Liver (tissue), 9 donors: ENCODE results near the gene CSPG5. TPM values are rescaled to one million over a fixed set of nuclear protein-coding genes. Genes with fewer than 3 reads are reported as not detected.

Experiments
- DNase-seq: peaks from one replicate; pipeline ENCODE4 v3.0.0-alpha.2; 2017; ENCODE audit warnings: low spot score
- H3K27ac ChIP-seq, 2 donors: one replicate each; pipeline ENCODE4 v1.7.0; 2013; ENCODE audit warnings: inconsistent platforms in 2 of 2, low read length in 2 of 2, control low read depth in 1 of 2, low read depth in 1 of 2, mild to moderate bottlenecking in 1 of 2
- H3K27me3 ChIP-seq, 4 donors: one replicate each; pipeline versions ENCODE4 v1.6.1 to v1.7.0; 2013; ENCODE audit warnings: low read length in 3 of 4, inconsistent platforms in 1 of 4, mild to moderate bottlenecking in 1 of 4, moderate library complexity in 1 of 4; ENCODE audit not compliant: control insufficient read depth in 4 of 4, insufficient read depth in 4 of 4
- H3K36me3 ChIP-seq, 4 donors: one replicate each; pipeline versions ENCODE4 v1.6.1 to v1.7.0; 2013; ENCODE audit warnings: low read length in 3 of 4, mild to moderate bottlenecking in 3 of 4, low read depth in 1 of 4, moderate library complexity in 1 of 4; ENCODE audit not compliant: control insufficient read depth in 4 of 4, insufficient read depth in 3 of 4
- H3K4me1 ChIP-seq, 4 donors: one replicate each; pipeline versions ENCODE4 v1.6.1 to v1.7.0; 2013; ENCODE audit warnings: low read length in 3 of 4, mild to moderate bottlenecking in 3 of 4, moderate library complexity in 1 of 4; ENCODE audit not compliant: control insufficient read depth in 4 of 4, insufficient read depth in 4 of 4
- H3K4me3 ChIP-seq, 3 donors: one replicate each; pipeline versions ENCODE4 v1.6.1 to v1.7.0; 2013; ENCODE audit warnings: low read length in 3 of 3, control low read depth in 1 of 3, low read depth in 1 of 3, mild to moderate bottlenecking in 1 of 3
- H3K9ac ChIP-seq, 2 donors: one replicate each; pipeline ENCODE4 v1.7.0; 2013; ENCODE audit warnings: low read length in 2 of 2, mild to moderate bottlenecking in 2 of 2, moderate library complexity in 2 of 2, control low read depth in 1 of 2, low read depth in 1 of 2
- H3K9me3 ChIP-seq, 4 donors: one replicate each; pipeline versions ENCODE4 v1.6.1 to v1.7.0; 2013; ENCODE audit warnings: low read length in 3 of 4; ENCODE audit not compliant: control insufficient read depth in 4 of 4
- EGR1 ChIP-seq, 2 donors: IDR thresholded peaks; 2 replicates each; pipeline ENCODE4 v1.6.1; 2016 to 2018; ENCODE audit warnings: antibody characterized with exemption in 2 of 2, low read depth in 2 of 2
- FOXA1 ChIP-seq: IDR thresholded peaks from 2 replicates; pipeline ENCODE4 v1.6.1; 2016; ENCODE audit warnings: antibody characterized with exemption
- FOXA2 ChIP-seq: IDR thresholded peaks from 2 replicates; pipeline ENCODE4 v1.6.1; 2016; ENCODE audit warnings: antibody characterized with exemption
- HNF4A ChIP-seq, 2 donors: conservative IDR thresholded peaks; 2 replicates each; pipeline ENCODE4 v1.6.1; 2016; ENCODE audit warnings: antibody characterized with exemption in 2 of 2, mild to moderate bottlenecking in 2 of 2
- HNF4G ChIP-seq: IDR thresholded peaks from 2 replicates; pipeline ENCODE4 v1.6.1; 2016; ENCODE audit warnings: antibody characterized with exemption
- JUND ChIP-seq, 2 donors: IDR thresholded peaks; 2 replicates each; pipeline ENCODE4 v1.6.1; 2016; ENCODE audit warnings: antibody characterized with exemption in 2 of 2
- NR2F2 ChIP-seq: IDR thresholded peaks from 2 replicates; pipeline ENCODE4 v1.6.1; 2016; ENCODE audit warnings: antibody characterized with exemption
- REST ChIP-seq: IDR thresholded peaks from 2 replicates; pipeline ENCODE4 v1.6.1; 2016; ENCODE audit warnings: antibody characterized with exemption, mild to moderate bottlenecking
- RXRA ChIP-seq, 2 donors: IDR thresholded peaks; 2 replicates each; pipeline ENCODE4 v1.6.1; 2017 to 2018; ENCODE audit warnings: antibody characterized with exemption in 2 of 2, mild to moderate bottlenecking in 1 of 2
- SP1 ChIP-seq: IDR thresholded peaks from 2 replicates; pipeline ENCODE4 v1.6.1; 2018; ENCODE audit warnings: antibody characterized with exemption, mild to moderate bottlenecking
- TAF1 ChIP-seq: conservative IDR thresholded peaks from 2 replicates; pipeline ENCODE4 v1.6.1; 2016; ENCODE audit warnings: antibody characterized with exemption, mild to moderate bottlenecking
- WGBS: extraction: QIAGEN DNeasy Blood & Tissue Kit; methylation state at CpG from one replicate; pipeline ENCODE4 v1.1.7; 2013; 5-methylcytosine and 5-hydroxymethylcytosine counted together
- polyA plus RNA-seq, 2 donors: library from polyadenylated mRNA; stranded (reverse) in 1 of 2; unstranded in 1 of 2; fragments of 200-250 nt in 1 of 2; fragments of >200 nt in 1 of 2; fragmentation: Nextera tagmentation in 1 of 2; extraction: Ambion mirVana in 1 of 2; gene quantifications; one replicate each; pipeline versions ENCODE4 v1.2.1 to v1.2.3, GENCODE V29; 2013 to 2015
- total RNA-seq, 2 donors: library from RNA; depleted of rRNA; stranded (reverse); fragments of >200 nt; gene quantifications; one replicate each; pipeline ENCODE4 v1.2.3, GENCODE V29; 2014
- TF ChIP-seq, protein P1 (sequence below): fragments of 150-350 bp; IDR thresholded peaks from 2 replicates; pipeline ENCODE4 v1.5.1; 2017; ENCODE audit warnings: improper control_type of control experiment, low read depth, low read length; ENCODE audit not compliant: missing input control
- TF ChIP-seq, protein P2 (sequence below): IDR thresholded peaks from 2 replicates; pipeline ENCODE4 v1.6.1; 2016; ENCODE audit warnings: antibody characterized with exemption
- TF ChIP-seq, protein P3 (sequence below): IDR thresholded peaks from 2 replicates; pipeline ENCODE4 v1.6.1; 2016; ENCODE audit warnings: antibody characterized with exemption
- TF ChIP-seq, protein P4 (sequence below): IDR thresholded peaks from 2 replicates; pipeline ENCODE4 v1.6.1; 2016; ENCODE audit warnings: antibody characterized with exemption
- donor health status: healthy.
- donor health status: healthy.
- donor health status: healthy.
- donor health status: healthy.
- donor health status: healthy.

Gene CSPG5
- total and polyA plus RNA-seq, 4 donors: 0.25 to 0.42 (median 0.33) TPM; not detected in 1

DNA sequence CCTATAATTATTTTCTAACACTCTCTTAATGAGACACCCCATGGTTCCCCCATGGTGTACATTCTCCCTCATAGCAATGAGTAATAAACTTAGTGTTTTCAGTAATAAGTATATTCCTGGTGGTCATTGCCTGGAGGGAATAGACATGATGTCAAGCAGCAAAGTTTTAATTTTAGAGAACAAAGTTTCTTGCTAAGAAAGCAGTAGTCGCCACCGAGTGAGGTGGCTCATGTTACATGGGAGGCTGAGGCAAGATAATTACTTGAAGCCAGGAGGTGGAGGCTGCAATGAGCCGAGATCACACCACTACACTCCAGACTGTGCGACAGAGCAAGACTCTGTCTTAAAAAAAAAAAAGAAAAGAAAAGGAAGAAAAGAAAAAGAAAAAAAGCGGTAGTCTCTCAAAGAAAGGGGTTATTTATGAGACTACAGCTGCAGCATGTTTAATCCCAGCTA, 62.8 kb downstream of the CSPG5 start:
- no peak overlapping the region for H3K9ac ChIP-seq
- DNase-seq: no peak
- no peaks in the 10 kb centered on the region for H3K9me3 ChIP-seq
- H3K27me3 ChIP-seq: no peaks in the 10 kb centered on the region
- peaks cover 5 to 21% (median 12%) of the 10 kb centered on the region in 4 donors for H3K4me1 ChIP-seq
- 88% methylated on average over 5 of the region's 5 CpGs for WGBS
- H3K27ac ChIP-seq: no peak overlapping the region
- H3K36me3 ChIP-seq: no peaks in the 10 kb centered on the region
- TF ChIP-seq, protein P1, sequence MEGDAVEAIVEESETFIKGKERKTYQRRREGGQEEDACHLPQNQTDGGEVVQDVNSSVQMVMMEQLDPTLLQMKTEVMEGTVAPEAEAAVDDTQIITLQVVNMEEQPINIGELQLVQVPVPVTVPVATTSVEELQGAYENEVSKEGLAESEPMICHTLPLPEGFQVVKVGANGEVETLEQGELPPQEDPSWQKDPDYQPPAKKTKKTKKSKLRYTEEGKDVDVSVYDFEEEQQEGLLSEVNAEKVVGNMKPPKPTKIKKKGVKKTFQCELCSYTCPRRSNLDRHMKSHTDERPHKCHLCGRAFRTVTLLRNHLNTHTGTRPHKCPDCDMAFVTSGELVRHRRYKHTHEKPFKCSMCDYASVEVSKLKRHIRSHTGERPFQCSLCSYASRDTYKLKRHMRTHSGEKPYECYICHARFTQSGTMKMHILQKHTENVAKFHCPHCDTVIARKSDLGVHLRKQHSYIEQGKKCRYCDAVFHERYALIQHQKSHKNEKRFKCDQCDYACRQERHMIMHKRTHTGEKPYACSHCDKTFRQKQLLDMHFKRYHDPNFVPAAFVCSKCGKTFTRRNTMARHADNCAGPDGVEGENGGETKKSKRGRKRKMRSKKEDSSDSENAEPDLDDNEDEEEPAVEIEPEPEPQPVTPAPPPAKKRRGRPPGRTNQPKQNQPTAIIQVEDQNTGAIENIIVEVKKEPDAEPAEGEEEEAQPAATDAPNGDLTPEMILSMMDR: no peak
- TF ChIP-seq, protein P2, sequence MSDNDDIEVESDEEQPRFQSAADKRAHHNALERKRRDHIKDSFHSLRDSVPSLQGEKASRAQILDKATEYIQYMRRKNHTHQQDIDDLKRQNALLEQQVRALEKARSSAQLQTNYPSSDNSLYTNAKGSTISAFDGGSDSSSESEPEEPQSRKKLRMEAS: no peak
- TF ChIP-seq FOXA1: no peak
- no peak for TF ChIP-seq JUND (IDR thresholded peaks at IDR 0.05)
- no peak for TF ChIP-seq EGR1 (IDR thresholded peaks at IDR 0.05; ENCODE audit: low read depth in 2 of 2)
- no peak for TF ChIP-seq RXRA (IDR thresholded peaks at IDR 0.05)
- no peak for TF ChIP-seq HNF4A (conservative IDR thresholded peaks at IDR 0.05)
- TF ChIP-seq, protein P3, sequence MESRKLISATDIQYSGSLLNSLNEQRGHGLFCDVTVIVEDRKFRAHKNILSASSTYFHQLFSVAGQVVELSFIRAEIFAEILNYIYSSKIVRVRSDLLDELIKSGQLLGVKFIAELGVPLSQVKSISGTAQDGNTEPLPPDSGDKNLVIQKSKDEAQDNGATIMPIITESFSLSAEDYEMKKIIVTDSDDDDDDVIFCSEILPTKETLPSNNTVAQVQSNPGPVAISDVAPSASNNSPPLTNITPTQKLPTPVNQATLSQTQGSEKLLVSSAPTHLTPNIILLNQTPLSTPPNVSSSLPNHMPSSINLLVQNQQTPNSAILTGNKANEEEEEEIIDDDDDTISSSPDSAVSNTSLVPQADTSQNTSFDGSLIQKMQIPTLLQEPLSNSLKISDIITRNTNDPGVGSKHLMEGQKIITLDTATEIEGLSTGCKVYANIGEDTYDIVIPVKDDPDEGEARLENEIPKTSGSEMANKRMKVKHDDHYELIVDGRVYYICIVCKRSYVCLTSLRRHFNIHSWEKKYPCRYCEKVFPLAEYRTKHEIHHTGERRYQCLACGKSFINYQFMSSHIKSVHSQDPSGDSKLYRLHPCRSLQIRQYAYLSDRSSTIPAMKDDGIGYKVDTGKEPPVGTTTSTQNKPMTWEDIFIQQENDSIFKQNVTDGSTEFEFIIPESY: no peak
- no peak for TF ChIP-seq HNF4G
- TF ChIP-seq, protein P4, sequence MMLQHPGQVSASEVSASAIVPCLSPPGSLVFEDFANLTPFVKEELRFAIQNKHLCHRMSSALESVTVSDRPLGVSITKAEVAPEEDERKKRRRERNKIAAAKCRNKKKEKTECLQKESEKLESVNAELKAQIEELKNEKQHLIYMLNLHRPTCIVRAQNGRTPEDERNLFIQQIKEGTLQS: no peak
- no peak for TF ChIP-seq FOXA2
- no peak for TF ChIP-seq REST
- TF ChIP-seq NR2F2: no peak
- H3K4me3 ChIP-seq: no peak overlapping the region

DNA sequence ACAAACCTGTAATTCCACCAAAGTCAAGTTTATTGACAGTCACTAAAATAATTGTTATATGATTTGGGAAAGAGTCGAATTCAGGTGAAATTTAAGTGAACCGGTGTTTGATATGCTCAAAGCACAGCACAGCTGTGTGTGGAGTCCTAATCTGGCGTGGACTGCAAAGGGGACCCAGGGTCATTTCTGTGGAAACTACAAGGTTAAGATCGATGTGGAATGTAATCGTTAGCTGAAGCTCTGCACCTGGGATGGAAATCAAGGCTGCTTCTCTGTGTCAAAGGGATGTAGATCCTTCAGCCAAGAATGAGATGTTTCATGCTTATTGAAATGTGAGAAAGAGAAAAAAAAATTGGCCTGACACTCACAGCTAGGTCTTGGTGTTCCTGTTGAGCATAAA, 63.6 kb downstream of the CSPG5 start:
- no peak overlapping the region for H3K4me3 ChIP-seq
- peak overlapping the region in 1 of 2 donors; percentile 14 for H3K27ac ChIP-seq
- TF ChIP-seq SP1 (peak; percentile 18), HNF4G (no peak), RXRA (IDR thresholded peaks at IDR 0.05) (peak in 1 of 2 donors; percentile 39), FOXA1 (no peak), TAF1 (no peak)
- H3K27me3 ChIP-seq: no peaks in the 10 kb centered on the region
- H3K36me3 ChIP-seq: peaks cover 0 to 6% (median 0%) of the 10 kb centered on the region in 4 donors
- H3K9me3 ChIP-seq: no peaks in the 10 kb centered on the region
- peak overlapping the region in 1 of 2 donors; percentile 28 for H3K9ac ChIP-seq
- 35% methylated on average over 5 of the region's 5 CpGs for WGBS
- DNase-seq: no peak
- H3K4me1 ChIP-seq: peaks cover 5 to 21% (median 12%) of the 10 kb centered on the region in 4 donors
